HepG2 (cell line): Measurements from ENCODE around the gene CTNND2.

Experiments used
- BRCA1 ChIP-seq: sonication (generic); formaldehyde crosslinking; IDR thresholded peaks from 2 replicates; pipeline ENCODE4 v1.4.0; 2020; ENCODE audit warnings: missing genetic modification reagents
- KDM5B ChIP-seq: sonication (generic); formaldehyde crosslinking; IDR thresholded peaks from 2 replicates; pipeline ENCODE4 v1.4.0; 2020; ENCODE audit warnings: missing genetic modification reagents, mild to moderate bottlenecking, borderline replicate concordance
- POLR2A ChIP-seq, 2 experiments: IDR thresholded peaks; 2 replicates each; pipeline ENCODE4 v1.6.1; 2011; ENCODE audit warnings: low read depth in 2 of 2, low read length in 2 of 2, mild to moderate bottlenecking in 1 of 2, moderate library complexity in 1 of 2; ENCODE audit not compliant: insufficient read depth in 1 of 2
- POLR2AphosphoS5 ChIP-seq: IDR thresholded peaks from 2 replicates; pipeline ENCODE4 v1.6.1; 2012; ENCODE audit warnings: low read depth, low read length
- ZBTB7B ChIP-seq: sonication (generic); formaldehyde crosslinking; IDR thresholded peaks from 2 replicates; pipeline ENCODE4 v1.4.0; 2020; ENCODE audit warnings: missing genetic modification reagents
- ZNF143 ChIP-seq: sonication (generic); formaldehyde crosslinking; IDR thresholded peaks from 2 replicates; pipeline ENCODE4 v1.4.0; 2020; ENCODE audit warnings: missing genetic modification reagents
- ZNF274 ChIP-seq: sonication (generic); formaldehyde crosslinking; IDR thresholded peaks from 2 replicates; pipeline ENCODE4 v1.5.1; 2020; ENCODE audit warnings: mild to moderate bottlenecking, missing genetic modification reagents
- TF ChIP-seq, protein P1 (sequence below): sonication (generic); formaldehyde crosslinking; IDR thresholded peaks from 2 replicates; pipeline ENCODE4 v1.8.1; 2023; ENCODE audit warnings: missing genetic modification reagents, inconsistent platforms, borderline replicate concordance
- TF ChIP-seq, protein P2 (sequence below): sonication (generic); formaldehyde crosslinking; IDR thresholded peaks from 2 replicates; pipeline ENCODE4 v1.4.0; 2020; ENCODE audit warnings: missing genetic modification reagents
- TF ChIP-seq, protein P3 (sequence below): sonication (generic); formaldehyde crosslinking; IDR thresholded peaks from one replicate; pipeline ENCODE4 v1.5.1; 2020; ENCODE audit warnings: mild to moderate bottlenecking, missing genetic modification reagents; ENCODE audit errors: not compliant biosample characterization

DNA sequence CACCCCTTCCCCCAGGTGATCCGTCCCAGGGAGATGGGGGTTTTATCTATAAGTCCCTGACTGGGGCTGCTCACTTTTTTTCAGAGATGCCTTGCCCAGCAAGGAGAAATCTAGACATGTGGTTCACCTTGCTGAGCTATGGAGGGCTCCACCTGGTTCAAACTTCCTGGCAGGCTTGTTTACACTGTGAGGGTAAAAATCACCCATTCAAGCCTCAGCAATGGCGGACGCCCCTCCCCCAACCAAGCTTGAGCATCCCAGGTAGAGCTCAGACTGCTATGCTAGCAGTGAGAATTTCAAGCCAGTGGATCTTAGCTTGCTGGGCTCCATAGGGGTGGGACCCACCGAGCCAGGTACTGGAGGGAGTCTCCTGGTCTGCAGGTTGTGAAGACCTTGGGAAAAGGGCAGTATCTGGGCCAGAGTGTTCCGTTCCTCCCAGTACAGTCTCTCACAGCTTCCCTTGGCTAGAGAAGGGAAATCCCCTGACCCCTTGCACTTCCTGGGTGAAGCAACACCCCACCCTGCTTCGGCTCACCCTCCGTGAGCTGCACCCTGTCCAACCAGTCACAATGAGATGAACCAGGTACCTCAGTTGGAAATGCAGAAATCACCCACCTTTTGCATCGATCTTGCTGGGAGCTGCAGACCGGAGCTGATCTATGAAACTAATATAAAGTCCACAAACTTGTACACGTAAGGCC lies 231.7 kb downstream of the CTNND2 start:
- no peak for TF ChIP-seq BRCA1
- TF ChIP-seq, protein P1, sequence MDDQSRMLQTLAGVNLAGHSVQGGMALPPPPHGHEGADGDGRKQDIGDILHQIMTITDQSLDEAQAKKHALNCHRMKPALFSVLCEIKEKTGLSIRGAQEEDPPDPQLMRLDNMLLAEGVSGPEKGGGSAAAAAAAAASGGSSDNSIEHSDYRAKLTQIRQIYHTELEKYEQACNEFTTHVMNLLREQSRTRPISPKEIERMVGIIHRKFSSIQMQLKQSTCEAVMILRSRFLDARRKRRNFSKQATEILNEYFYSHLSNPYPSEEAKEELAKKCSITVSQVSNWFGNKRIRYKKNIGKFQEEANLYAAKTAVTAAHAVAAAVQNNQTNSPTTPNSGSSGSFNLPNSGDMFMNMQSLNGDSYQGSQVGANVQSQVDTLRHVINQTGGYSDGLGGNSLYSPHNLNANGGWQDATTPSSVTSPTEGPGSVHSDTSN, result no peak
- TF ChIP-seq, protein P2, sequence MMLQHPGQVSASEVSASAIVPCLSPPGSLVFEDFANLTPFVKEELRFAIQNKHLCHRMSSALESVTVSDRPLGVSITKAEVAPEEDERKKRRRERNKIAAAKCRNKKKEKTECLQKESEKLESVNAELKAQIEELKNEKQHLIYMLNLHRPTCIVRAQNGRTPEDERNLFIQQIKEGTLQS (CRISPR knock-in tag), result no peak
- no peak for TF ChIP-seq POLR2A (IDR thresholded peaks at IDR 0.05; ENCODE audit: insufficient read depth in 1 of 2, low read depth in 2 of 2, low read length in 2 of 2)
- TF ChIP-seq ZNF274, result no peak
- no peak for TF ChIP-seq POLR2AphosphoS5
- no peak for TF ChIP-seq ZNF143
- TF ChIP-seq KDM5B (CRISPR knock-in tag), result no peak
- no peak for TF ChIP-seq ZBTB7B (CRISPR knock-in tag)
- TF ChIP-seq, protein P3, sequence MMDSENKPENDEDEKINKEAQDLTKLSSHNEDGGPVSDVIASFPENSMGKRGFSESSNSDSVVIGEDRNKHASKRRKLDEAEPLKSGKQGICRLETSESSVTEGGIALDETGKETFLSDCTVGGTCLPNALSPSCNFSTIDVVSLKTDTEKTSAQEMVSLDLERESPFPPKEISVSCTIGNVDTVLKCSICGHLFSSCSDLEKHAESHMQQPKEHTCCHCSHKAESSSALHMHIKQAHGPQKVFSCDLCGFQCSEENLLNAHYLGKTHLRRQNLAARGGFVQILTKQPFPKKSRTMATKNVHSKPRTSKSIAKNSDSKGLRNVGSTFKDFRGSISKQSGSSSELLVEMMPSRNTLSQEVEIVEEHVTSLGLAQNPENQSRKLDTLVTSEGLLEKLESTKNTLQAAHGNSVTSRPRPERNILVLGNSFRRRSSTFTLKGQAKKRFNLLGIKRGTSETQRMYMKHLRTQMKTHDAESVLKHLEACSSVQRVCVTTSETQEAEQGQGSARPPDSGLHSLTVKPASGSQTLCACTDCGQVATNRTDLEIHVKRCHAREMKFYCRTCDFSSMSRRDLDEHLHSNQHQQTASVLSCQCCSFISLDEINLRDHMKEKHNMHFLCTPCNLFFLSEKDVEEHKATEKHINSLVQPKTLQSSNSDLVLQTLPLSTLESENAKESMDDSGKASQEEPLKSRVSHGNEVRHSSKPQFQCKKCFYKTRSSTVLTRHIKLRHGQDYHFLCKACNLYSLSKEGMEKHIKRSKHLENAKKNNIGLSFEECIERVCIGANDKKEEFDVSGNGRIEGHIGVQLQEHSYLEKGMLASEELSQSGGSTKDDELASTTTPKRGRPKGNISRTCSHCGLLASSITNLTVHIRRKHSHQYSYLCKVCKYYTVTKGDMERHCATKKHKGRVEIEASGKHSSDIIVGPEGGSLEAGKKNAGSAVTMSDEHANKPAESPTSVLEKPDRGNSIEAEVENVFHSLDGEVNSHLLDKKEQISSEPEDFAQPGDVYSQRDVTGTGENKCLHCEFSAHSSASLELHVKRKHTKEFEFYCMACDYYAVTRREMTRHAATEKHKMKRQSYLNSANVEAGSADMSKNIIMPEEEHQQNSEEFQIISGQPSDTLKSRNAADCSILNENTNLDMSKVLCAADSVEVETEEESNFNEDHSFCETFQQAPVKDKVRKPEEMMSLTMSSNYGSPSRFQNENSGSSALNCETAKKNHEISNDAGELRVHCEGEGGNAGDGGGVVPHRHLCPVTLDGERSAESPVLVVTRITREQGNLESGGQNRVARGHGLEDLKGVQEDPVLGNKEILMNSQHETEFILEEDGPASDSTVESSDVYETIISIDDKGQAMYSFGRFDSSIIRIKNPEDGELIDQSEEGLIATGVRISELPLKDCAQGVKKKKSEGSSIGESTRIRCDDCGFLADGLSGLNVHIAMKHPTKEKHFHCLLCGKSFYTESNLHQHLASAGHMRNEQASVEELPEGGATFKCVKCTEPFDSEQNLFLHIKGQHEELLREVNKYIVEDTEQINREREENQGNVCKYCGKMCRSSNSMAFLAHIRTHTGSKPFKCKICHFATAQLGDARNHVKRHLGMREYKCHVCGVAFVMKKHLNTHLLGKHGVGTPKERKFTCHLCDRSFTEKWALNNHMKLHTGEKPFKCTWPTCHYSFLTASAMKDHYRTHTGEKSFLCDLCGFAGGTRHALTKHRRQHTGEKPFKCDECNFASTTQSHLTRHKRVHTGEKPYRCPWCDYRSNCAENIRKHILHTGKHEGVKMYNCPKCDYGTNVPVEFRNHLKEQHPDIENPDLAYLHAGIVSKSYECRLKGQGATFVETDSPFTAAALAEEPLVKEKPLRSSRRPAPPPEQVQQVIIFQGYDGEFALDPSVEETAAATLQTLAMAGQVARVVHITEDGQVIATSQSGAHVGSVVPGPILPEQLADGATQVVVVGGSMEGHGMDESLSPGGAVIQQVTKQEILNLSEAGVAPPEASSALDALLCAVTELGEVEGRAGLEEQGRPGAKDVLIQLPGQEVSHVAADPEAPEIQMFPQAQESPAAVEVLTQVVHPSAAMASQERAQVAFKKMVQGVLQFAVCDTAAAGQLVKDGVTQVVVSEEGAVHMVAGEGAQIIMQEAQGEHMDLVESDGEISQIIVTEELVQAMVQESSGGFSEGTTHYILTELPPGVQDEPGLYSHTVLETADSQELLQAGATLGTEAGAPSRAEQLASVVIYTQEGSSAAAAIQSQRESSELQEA (CRISPR knock-in tag), result no peak
